ENCODE measurements around the gene SLC2A6.

The SLC2A6 gene

GRCh38 chr9:133430244-133430643, 48.7 kb downstream of the SLC2A6 start:
- no peak for DNase-seq

- DNase-seq = peak; percentile 37
These were observed 49.2 kb downstream of the SLC2A6 start for GRCh38 chr9:133429641-133430161.

DNA sequence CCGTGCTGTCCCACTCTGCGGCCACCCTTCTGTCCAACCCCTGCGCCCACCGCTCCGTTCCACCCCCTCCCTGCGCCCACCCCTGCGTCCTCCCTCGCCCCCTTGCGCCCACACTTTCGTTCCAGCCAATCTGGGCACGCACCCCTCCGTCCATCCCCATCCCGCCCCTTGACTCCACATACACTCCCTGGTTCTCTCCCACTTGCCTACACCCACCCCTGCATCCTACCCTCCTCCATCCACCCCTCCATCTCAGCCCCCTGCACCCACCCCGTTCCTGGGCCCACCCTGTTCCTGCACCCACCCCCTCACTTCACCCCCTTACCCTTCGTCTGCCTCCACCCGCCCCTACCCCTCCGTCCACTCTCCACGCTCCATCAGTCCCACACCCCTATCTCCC, 49.7 kb downstream of the SLC2A6 start:
- no peak for DNase-seq

GRCh38 chr9:133428617-133429101, 50.2 kb downstream of the SLC2A6 start:
- no peak for DNase-seq

DNA sequence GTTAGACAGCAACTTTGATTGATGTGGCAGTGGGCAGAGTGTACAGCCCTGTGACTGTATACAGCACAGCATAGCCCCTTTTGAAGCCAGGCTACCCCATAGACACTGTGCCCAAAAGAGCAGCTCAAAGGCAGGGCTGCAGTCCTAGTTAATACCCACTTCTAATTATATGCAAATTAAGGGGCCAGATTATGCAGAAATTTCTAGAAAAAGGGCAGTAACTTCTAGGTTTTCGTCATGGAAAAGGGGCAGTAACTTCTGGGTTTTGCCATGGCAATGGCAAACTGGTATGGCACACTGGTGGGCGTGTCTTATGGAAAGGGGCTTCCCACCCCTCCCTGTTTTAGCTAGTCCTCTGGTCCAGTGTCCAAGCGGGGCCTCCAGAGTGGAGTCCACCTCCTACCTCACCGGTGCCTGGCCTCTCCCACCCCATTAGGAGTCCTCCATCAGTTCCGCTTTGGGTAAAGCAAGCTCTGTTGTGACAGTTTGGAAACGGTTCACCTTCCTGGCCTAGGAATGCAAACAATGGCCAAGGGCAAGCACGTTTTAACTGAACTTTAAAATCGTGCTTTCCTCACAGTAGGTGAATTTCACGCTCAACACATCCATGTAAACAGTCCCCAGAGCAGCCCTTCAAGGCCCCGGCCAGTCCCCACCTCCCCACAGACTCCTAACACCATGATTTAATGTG, 51.1 kb downstream of the SLC2A6 start:
- no peak for DNase-seq

DNA sequence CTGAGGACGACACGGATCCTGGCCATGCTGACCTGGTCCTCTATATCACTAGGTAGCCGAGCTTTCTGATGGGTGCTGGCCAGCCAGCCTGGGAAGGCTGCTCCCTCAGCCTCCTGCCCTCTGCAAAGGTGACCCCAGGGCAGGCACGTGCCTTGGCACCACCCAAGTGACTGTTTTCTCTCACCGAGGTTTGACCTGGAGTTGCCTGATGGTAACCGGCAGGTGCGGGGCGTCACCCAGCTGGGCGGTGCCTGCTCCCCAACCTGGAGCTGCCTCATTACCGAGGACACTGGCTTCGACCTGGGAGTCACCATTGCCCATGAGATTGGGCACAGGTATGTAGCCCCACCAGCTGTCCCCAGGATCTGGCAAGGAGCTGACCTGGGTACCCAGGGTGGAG, 52.9 kb downstream of the SLC2A6 start:
- DNase-seq = no peak

DNA sequence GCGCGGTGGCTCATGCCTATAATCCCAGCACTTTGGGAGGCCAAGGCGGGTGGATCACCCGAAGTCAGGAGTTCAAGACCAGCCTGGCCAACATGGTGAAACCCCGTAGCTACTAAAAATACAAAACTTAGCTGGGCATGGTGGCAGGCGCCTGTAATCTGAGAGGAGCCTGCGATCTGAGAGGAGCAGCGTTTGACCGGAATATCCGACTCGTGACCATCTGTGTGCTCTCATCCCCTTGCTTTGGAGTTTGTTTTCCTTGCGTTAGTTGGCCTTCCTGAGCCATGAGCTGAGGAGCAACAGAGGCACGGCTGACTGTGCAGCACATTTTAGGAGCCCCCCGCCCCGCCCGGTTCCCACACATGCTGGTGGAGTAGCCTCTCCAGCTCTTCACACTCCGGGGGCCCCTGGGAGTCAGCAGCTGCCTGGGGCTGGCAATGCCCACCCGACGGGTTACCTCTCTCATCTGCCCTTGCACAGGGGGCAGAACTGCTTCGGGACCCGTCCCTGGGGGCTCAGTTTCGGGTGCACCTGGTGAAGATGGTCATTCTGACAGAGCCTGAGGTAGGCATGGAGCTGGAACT, 53.8 kb downstream of the SLC2A6 start:
- DNase-seq = no peak

GRCh38 chr9:133424187-133424586, 54.7 kb downstream of the SLC2A6 start:
- DNase-seq = no peak

DNA sequence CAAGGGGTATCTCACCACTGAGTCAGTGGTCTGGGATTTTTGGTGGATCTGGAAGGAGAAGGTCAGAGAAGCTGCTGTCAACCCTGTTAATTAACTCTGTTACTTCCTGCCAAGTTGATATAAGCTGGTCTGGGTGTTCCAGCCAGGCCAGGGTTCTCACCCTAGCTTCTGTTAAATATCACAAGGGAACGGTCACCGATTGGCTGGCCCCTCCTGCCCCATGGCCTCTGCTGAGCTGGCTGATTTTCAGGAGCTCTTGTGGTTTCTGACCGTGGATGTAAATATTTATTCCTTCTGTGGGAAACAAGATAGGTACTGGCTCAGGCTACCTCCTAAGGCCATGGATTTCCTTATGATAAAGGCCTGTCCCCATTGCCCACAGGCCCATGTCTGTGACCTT, 55.7 kb downstream of the SLC2A6 start:
- no peak for DNase-seq

DNA sequence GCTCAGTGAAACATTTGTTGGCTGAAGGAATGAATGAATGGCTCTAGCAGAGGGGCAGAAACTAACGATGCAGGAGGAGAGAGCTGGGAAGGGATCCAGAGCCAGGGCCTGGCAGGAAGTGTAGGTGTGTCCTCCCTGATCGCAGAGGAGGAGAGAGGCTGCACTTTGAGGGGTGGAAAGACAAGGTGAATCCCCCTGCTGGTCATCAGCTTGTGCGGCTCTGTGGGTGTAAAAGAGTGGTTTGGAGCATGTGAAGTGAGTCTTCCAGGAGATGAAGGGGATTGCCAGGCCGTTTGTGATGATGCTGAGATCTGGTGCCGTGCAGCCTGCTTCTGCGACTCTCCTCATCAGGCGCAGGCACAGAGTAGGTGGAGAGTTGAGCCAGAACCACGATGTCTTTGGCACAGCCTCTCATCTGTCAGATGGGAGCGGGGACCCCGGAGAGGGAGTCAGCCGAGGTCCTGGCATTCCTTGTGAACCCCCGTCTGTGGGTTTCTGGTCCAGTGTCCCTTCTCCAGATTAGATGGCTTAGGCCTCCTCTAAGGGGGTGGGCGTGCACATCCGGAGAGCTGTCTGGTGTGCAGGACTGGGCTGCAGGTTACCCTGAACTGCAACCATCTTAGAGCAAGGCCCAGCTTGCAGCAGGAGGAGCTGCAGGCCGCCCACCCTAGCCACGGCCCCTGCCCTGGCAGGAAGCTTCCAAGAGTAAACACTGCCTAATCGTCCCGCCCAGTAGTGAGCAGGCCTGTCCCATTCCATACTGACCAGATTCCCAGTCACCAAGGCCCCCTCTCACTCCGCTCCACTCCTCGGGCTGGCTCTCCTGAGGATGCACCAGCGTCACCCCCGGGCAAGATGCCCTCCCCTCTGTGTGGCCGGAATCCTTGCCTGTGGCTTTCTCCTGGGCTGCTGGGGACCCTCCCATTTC, 57.0 kb downstream of the SLC2A6 start, which contains the start of gene ADAMTS13:
TSS of gene ADAMTS13 (plus strand) at position 753 of the 928 bp plus-strand sequence. CDS start at position 830, 77 bp downstream.
- DNase-seq = no peak

Data from retina (tissue), 1 donor.